ENCODE measurements around the gene CAMK1. TPM values are rescaled to one million over a fixed set of nuclear protein-coding genes. Genes with fewer than 3 reads are reported as not detected.

Gene CAMK1
- total RNA-seq, result 10 to 100 TPM in 2 of 4 donors, 1 to 10 TPM in 2; 2.9 to 19.6 (median 7.6) TPM

DNA sequence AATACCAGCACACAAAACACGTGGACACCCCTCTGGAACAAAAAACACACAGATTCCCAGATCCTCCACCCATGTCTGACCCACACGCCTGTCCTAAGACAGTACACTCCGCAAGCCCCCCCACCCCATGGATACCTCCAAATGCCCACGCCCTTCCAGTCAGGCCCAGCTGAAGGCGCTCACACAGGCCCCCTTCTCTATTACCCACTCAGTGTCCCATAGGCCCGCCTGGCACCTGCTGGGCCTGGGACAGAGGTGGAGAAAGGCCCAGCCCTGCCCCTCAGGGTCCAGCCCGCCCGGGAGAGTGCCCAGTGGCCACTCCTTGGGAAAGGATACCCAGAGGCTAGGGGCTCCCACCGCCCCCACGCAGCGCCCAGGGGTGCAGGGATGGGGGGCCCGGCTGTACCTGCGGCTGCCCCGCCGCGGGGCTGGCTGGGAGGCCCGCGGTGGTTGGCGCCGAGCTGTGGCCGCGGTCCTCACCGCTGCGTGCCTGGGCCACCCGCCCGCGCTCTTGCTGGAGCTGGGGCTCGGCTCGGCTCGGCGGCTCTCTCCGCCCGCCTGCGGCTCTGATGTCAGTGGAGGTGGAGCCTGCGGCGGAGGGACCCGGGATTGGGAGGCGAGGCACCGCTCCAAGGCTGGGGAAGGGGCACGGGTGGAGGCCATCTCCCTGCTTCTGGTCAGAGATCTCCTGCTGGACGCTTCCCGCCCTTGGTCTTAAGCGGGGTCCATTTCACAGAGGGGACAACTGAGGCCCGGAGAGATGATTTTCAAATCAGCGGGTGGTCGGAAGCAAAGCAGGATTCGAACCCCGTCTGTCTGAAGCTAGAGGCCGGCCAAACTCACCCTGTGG lies at the start of gene CAMK1:
Gene CAMK1, minus strand, starts transcription at position 522 of the 850 bp plus-strand sequence. CDS start 2,198 bp downstream, outside the sequence.
- TF ChIP-seq CTCF (IDR thresholded peaks at IDR 0.05), result no peak
- TF ChIP-seq POLR2A (IDR thresholded peaks at IDR 0.05), result peak in 2 of 4 donors; percentile 69 to 74
- peaks cover 0 to 12% (median 4%) of the 10 kb centered on the region in 3 donors for H3K36me3 ChIP-seq
- no peaks in the 10 kb centered on the region for H3K27me3 ChIP-seq
- 4 to 29% methylated on average over 9 to 10 of the region's 49 CpGs for WGBS, 2 donors
- H3K4me1 ChIP-seq, result peaks cover 19 to 45% (median 32%) of the 10 kb centered on the region in 3 donors
- H3K4me3 ChIP-seq, result peak within 1 kb of the TSS; percentile 41 to 78 (median 64)
- peak within 1 kb of the TSS; percentile 72 to 90 (median 89) for H3K27ac ChIP-seq
- no peaks in the 10 kb centered on the region for H3K9me3 ChIP-seq
- intact Hi-C loops (cut with DNase I), result no loop called here
- no peak for DNase-seq

DNA sequence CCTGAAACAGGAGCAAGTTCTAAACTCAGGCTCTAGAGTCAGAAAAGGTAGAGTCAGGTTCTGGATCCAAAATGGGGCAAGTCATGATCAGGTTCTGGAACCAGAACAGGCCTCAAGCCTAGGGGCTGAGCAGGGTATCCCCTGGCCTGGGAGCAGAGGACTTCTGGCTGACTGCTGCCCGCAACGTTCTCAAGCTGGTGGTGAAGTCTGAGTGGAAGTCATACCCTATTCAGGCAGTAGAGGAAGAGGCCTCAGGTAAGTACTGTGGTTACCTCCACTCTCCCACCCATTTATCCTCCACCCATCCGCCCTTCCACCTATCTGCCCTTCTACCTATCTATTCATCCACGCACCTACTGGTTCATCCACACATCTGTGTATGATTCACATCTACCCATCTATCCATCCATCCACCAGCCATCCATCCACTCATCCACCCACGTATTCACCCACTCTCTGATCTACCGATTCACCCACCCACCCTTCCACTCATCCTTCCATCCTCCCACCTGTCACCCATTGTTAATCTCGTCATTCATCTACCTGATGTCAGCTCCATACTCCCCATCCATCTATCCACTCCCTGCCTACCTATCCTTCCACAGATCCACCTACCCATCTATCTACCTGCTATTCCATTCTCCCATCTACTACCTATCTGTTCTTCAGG lies 49.1 kb upstream of the CAMK1 start:
- Histone ChIP-seq H3K4me1 (no peaks in the 10 kb centered on the region), H3K4me3 (no peak overlapping the region), H3K9me3 (no peaks in the 10 kb centered on the region), H3K36me3 (peaks cover 0 to 16% (median 0%) of the 10 kb centered on the region in 3 donors), H3K27me3 (no peaks in the 10 kb centered on the region), H3K27ac (no peak overlapping the region)
- 92 to 93% methylated on average over 6 of the region's 7 CpGs for WGBS, 2 donors
- intact Hi-C loops (cut with DNase I), result no loop called here
- no peak for TF ChIP-seq POLR2A (IDR thresholded peaks at IDR 0.05)
- TF ChIP-seq CTCF (IDR thresholded peaks at IDR 0.05), result no peak
- no peak for DNase-seq

- Histone ChIP-seq H3K27me3 (no peaks in the 10 kb centered on the region), H3K9me3 (no peaks in the 10 kb centered on the region), H3K4me3 (no peak overlapping the region), H3K27ac (no peak overlapping the region), H3K36me3 (peaks cover 0 to 27% (median 0%) of the 10 kb centered on the region in 3 donors), H3K4me1 (no peaks in the 10 kb centered on the region)
- WGBS, 2 donors, result 78 to 84% methylated on average over 4 to 6 of the region's 6 CpGs
- TF ChIP-seq CTCF (IDR thresholded peaks at IDR 0.05) (no peak), POLR2A (IDR thresholded peaks at IDR 0.05) (no peak)
- no peak for DNase-seq
- intact Hi-C loops (cut with DNase I), result no loop called here
These were observed 47.7 kb upstream of the CAMK1 start for GRCh38 chr3:9817436-9817835.

- peaks cover 0 to 27% (median 0%) of the 10 kb centered on the region in 3 donors for H3K36me3 ChIP-seq
- TF ChIP-seq POLR2A (IDR thresholded peaks at IDR 0.05), result no peak
- no peaks in the 10 kb centered on the region for H3K27me3 ChIP-seq
- 97 to 100% methylated on average over 2 to 6 of the region's 9 CpGs for WGBS, 2 donors
- no peak overlapping the region for H3K4me3 ChIP-seq
- peaks cover 0 to 2% (median 1%) of the 10 kb centered on the region in 3 donors for H3K4me1 ChIP-seq
- intact Hi-C loops (cut with DNase I), result no loop called here
- H3K27ac ChIP-seq, result no peak overlapping the region
- H3K9me3 ChIP-seq, result no peaks in the 10 kb centered on the region
- DNase-seq, result no peak
These were observed 46.2 kb upstream of the CAMK1 start for GRCh38 chr3:9815986-9816385.

DNA sequence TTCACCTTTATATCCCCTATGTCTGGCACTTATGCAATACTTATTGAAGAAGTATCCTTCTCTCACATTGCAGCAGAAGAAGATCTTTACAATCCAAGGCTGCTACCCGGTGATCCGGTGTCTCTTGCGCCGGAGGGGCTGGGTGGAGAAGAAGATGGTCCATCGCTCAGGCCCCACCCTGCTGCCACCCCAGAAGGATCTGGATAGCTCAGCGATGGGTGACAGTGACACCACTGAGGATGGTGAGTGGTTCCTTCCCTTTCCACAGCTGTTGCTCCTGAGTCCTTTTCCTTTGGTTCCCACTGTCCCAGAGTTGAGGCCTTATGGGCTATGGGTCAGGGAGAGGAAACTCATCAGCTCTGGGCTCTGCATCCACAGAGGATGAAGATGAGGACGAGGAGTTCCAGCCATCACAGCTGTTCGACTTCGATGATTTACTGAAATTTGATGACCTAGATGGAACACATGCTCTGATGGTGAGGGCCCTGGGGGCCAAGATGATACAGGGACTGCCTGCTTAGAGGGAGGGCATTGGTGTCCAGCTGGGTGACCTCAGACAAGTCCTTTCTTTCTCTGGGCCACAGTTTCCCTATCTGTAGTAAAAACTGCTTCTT lies 43.2 kb upstream of the CAMK1 start:
- Histone ChIP-seq H3K9me3 (no peaks in the 10 kb centered on the region), H3K4me1 (peaks cover 14 to 24% (median 17%) of the 10 kb centered on the region in 3 donors), H3K27ac (no peak overlapping the region), H3K4me3 (no peak overlapping the region), H3K27me3 (no peaks in the 10 kb centered on the region), H3K36me3 (peaks cover 0 to 20% (median 0%) of the 10 kb centered on the region in 3 donors)
- no peak for TF ChIP-seq CTCF (IDR thresholded peaks at IDR 0.05)
- TF ChIP-seq POLR2A (IDR thresholded peaks at IDR 0.05), result no peak
- intact Hi-C loops (cut with DNase I), result no loop called here
- DNase-seq, result no peak
- 95 to 100% methylated on average over 2 to 8 of the region's 9 CpGs for whole genome bisulfite sequencing, 2 donors

All from esophagus squamous epithelium (tissue), 5 donors.